Measurements from ENCODE around the gene RSPRY1. TPM values are rescaled to one million over a fixed set of nuclear protein-coding genes. Genes with fewer than 3 reads are reported as not detected.
A peak's percentile ranks its signal among the peaks of the same experiment; 100 is the strongest.
"Not testable (repeated sequence)": the region's sequence is repeated elsewhere in the genome, so short reads cannot be mapped to it uniquely, and the experiment has no call there.

Gene RSPRY1
- total RNA-seq, 2 experiments from 2014 or later: 24.5 to 29.4 TPM

- TF ChIP-seq CTCF (IDR thresholded peaks at IDR 0.05): no peak
- H3K4me3 Mint-ChIP-seq: no peak overlapping the region
- no peaks in the 10 kb centered on the region for H3K27me3 Mint-ChIP-seq
- DNase-seq: no peak
- H3K36me3 Mint-ChIP-seq (ENCODE audit: low read depth): peaks cover 5% of the 10 kb centered on the region
- no peaks in the 10 kb centered on the region for H3K9me3 Mint-ChIP-seq
- intact Hi-C loops (cut with micrococcal nuclease): no loop called here
- peaks cover 37% of the 10 kb centered on the region for H3K4me1 Mint-ChIP-seq (ENCODE audit: low read depth)
- CTCF ChIA-PET: interaction anchor here (1.5 kb wide), 1 partner anchor 110 kb away, joined by 6 read pairs; no protein-coding TSS in a partner anchor
- POLR2A ChIA-PET: interaction anchor here (0.6 kb wide), 1 partner anchor 165 kb away, joined by 3 read pairs; no protein-coding TSS in a partner anchor
- ATAC-seq: no peak
- H3K27ac Mint-ChIP-seq: no peak overlapping the region
Observed at GRCh38 chr16:57192720-57193486, 6.8 kb downstream of the RSPRY1 start.

GRCh38 chr16:57194512-57194911, 8.4 kb downstream of the RSPRY1 start:
- POLR2A ChIA-PET: interaction anchor here (1.1 to 1.2 kb wide), 2 partner anchors 8 to 110 kb away, joined by 3 read pairs; no protein-coding TSS in a partner anchor
- H3K27me3 Mint-ChIP-seq: no peaks in the 10 kb centered on the region
- H3K4me3 Mint-ChIP-seq: no peak overlapping the region
- CTCF ChIA-PET: interaction anchor here (0.8 to 2.0 kb wide), 2 partner anchors 11 to 111 kb away, joined by 4 to 8 read pairs; no protein-coding TSS in a partner anchor
- TF ChIP-seq CTCF (IDR thresholded peaks at IDR 0.05): no peak
- no peak for DNase-seq
- ATAC-seq: no peak
- peaks cover 3% of the 10 kb centered on the region for H3K36me3 Mint-ChIP-seq (ENCODE audit: low read depth)
- H3K27ac Mint-ChIP-seq: peak overlapping the region; percentile 26
- intact Hi-C loops (cut with micrococcal nuclease): no loop called here
- H3K4me1 Mint-ChIP-seq (ENCODE audit: low read depth): peaks cover 32% of the 10 kb centered on the region
- no peaks in the 10 kb centered on the region for H3K9me3 Mint-ChIP-seq

- Mint-ChIP-seq H3K27ac (no peak overlapping the region), H3K36me3 (ENCODE audit: low read depth) (no peaks in the 10 kb centered on the region), H3K27me3 (no peaks in the 10 kb centered on the region), H3K4me1 (ENCODE audit: low read depth) (peaks cover 22% of the 10 kb centered on the region), H3K9me3 (no peaks in the 10 kb centered on the region), H3K4me3 (no peak overlapping the region)
- ChIA-PET POLR2A (no interaction called here), CTCF (interaction anchor here (1.4 kb wide), 1 partner anchor 9 kb away, joined by 6 read pairs; no protein-coding TSS in a partner anchor)
- TF ChIP-seq CTCF (IDR thresholded peaks at IDR 0.05): no peak
- intact Hi-C loops (cut with micrococcal nuclease): no loop called here
- ATAC-seq (no peak), DNase-seq (no peak)
Observed at GRCh38 chr16:57196286-57196685, 10.2 kb downstream of the RSPRY1 start.

- no peaks in the 10 kb centered on the region for H3K27me3 Mint-ChIP-seq
- intact Hi-C loops (cut with micrococcal nuclease): no loop called here
- H3K4me3 Mint-ChIP-seq: no peak overlapping the region
- DNase-seq: no peak
- no peaks in the 10 kb centered on the region for H3K9me3 Mint-ChIP-seq
- peaks cover 22% of the 10 kb centered on the region for H3K4me1 Mint-ChIP-seq (ENCODE audit: low read depth)
- no peak for TF ChIP-seq CTCF (IDR thresholded peaks at IDR 0.05)
- H3K36me3 Mint-ChIP-seq (ENCODE audit: low read depth): no peaks in the 10 kb centered on the region
- no peak overlapping the region for H3K27ac Mint-ChIP-seq
- ChIA-PET POLR2A (no interaction called here), CTCF (interaction anchor here (1.4 kb wide), 1 partner anchor 9 kb away, joined by 6 read pairs; no protein-coding TSS in a partner anchor)
- ATAC-seq: no peak
Observed at GRCh38 chr16:57196753-57197152, 10.6 kb downstream of the RSPRY1 start.

- H3K27ac Mint-ChIP-seq; ATAC-seq; H3K27me3 Mint-ChIP-seq; CTCF ChIA-PET; POLR2A ChIA-PET; H3K9me3 Mint-ChIP-seq; intact Hi-C loops (cut with micrococcal nuclease); H3K36me3 Mint-ChIP-seq (ENCODE audit: low read depth); H3K4me3 Mint-ChIP-seq; DNase-seq; H3K4me1 Mint-ChIP-seq (ENCODE audit: low read depth): not testable (repeated sequence)
Observed at GRCh38 chr16:57200321-57200720, 14.2 kb downstream of the RSPRY1 start.

- POLR2A ChIA-PET; H3K9me3 Mint-ChIP-seq; ATAC-seq; CTCF ChIA-PET; H3K4me3 Mint-ChIP-seq; H3K27ac Mint-ChIP-seq; H3K4me1 Mint-ChIP-seq (ENCODE audit: low read depth); intact Hi-C loops (cut with micrococcal nuclease); DNase-seq; H3K27me3 Mint-ChIP-seq: not testable (repeated sequence)
- peaks cover 14% of the 10 kb centered on the region for H3K36me3 Mint-ChIP-seq (ENCODE audit: low read depth)
Observed at GRCh38 chr16:57200926-57201325, 14.8 kb downstream of the RSPRY1 start.
